Fibroblast of villous mesenchyme (primary cell): ENCODE data around the gene ARHGAP5. TPM values are rescaled to one million over a fixed set of nuclear protein-coding genes. Genes with fewer than 3 reads are reported as not detected.
A peak's percentile ranks its signal among the peaks of the same experiment; 100 is the strongest.

ENCODE experiments used
- DNase-seq: peaks from one replicate; pipeline ENCODE4 v3.0.0-alpha.2; 2010; ENCODE audit warnings: low read depth
- H3K4me3 ChIP-seq: 2 replicates; pipeline ENCODE4 v1.5.1; 2011; ENCODE audit warnings: low read depth, mild to moderate bottlenecking, low read length
- CTCF ChIP-seq: IDR thresholded peaks from 2 replicates; pipeline ENCODE4 v1.5.1; 2012; ENCODE audit warnings: low read depth, mild to moderate bottlenecking, low read length; ENCODE audit not compliant: insufficient read depth
- total RNA-seq: library from RNA; depleted of rRNA; stranded (reverse); fragments of >200 nt; gene quantifications from 2 replicates; pipeline ENCODE4 v1.2.3, GENCODE V29; 2012

Gene ARHGAP5
- total RNA-seq, 1 donor, result 166 TPM

DNA sequence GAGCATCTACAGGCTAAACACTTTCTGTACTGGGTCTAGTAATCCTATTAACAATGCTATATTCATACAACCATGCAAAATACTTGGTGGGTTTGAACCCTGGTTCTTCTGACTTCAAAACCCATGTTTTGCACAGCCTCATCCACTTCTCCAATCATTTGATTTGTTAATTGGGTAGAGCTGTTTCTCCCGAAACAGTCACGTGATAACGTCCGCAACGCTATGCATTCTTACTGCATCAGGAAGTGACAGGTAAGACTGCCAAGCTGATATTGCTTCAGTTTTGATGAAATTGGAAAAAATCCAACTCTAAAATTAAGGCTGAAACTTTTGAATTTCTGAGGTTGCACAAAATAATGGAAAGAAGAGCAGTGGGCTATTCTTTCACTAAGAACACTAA, 94.4 kb downstream of the ARHGAP5 start:
- no peak overlapping the region for H3K4me3 ChIP-seq
- TF ChIP-seq CTCF, result no peak
- no peak for DNase-seq

DNA sequence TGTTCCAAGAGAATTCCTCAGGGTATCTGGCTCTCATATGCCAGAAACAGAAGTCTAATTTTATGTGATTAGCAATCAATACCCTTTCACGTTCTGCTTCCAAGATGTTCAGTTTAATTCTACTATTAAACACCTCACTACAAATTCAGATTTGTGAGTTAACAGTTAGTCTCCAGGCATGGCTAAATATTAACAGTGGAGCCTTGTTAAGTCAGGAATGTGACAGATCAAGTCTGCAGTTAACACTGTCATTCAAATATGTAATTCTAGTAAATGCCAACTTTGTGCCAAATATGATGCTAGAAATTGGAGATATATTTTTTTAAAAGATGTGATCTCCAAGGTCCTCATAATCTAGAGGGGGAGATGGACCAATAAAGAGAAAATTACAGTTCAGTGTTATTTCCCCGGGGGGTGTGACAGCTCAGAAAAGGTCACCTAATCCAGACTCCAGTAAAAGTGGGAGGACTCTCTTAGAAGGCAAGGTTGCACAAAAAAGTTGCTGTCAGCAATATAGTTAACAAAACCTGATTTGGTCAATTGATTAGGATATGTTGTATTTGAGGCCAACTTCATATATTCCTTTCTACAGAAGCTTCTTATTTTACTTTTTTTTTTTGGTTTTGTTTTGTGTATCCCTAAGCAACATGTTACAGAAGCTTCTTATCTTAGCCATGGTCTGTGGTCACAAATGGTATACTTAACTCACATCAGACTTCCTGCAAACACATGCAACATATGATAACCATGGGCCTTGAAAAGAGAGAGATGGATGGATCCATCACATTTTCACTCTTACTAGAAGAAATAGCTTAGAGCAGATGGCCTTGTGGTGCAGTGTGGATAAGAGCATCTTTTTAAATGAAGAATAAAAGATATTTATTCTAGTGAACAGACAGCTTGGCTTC, 106.3 kb downstream of the ARHGAP5 start:
- H3K4me3 ChIP-seq, result no peak overlapping the region
- no peak for DNase-seq
- TF ChIP-seq CTCF, result no peak

- no peak for DNase-seq
- no peak overlapping the region for H3K4me3 ChIP-seq
- no peak for TF ChIP-seq CTCF
Observed at GRCh38 chr14:32185097-32185496, 108.0 kb downstream of the ARHGAP5 start.

- no peak overlapping the region for H3K4me3 ChIP-seq
- TF ChIP-seq CTCF, result no peak
Observed at GRCh38 chr14:32186248-32186647, 109.1 kb downstream of the ARHGAP5 start.

GRCh38 chr14:32189811-32190210, 112.7 kb downstream of the ARHGAP5 start:
- no peak for DNase-seq
- TF ChIP-seq CTCF, result no peak
- H3K4me3 ChIP-seq, result no peak overlapping the region

More at GRCh38 chr14:32186248-32186647, 109.1 kb downstream of the ARHGAP5 start:
- no peak for DNase-seq

DNA sequence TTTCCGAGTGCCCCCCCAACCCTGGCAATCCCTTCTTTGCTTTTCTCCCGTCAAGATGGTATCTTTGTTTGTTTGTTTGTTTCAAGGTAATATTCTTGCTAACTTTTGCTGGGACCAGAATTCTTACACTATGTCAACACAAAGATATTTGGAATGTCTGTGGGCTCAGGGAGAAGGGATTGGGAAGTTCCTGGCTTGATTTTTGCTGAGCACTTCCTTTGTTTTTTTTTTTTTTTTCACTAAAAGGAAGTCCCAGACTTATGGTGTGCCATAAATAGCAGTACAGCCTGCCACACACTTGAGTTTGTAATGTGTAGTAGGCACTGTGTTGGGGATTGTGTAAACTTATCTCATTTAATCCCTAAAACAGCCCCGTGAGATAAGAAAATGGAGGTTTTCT, 113.6 kb downstream of the ARHGAP5 start:
- no peak for TF ChIP-seq CTCF
- no peak overlapping the region for H3K4me3 ChIP-seq
- DNase-seq, result peak; percentile 14
